Sciatic nerve (tissue), 2 donors: ENCODE data around the gene CSNK1G1. TPM values are rescaled to one million over a fixed set of nuclear protein-coding genes. Genes with fewer than 3 reads are reported as not detected.
A peak's percentile ranks its signal among the peaks of the same experiment; 100 is the strongest.
"Not testable (repeated sequence)": the region's sequence is repeated elsewhere in the genome, so short reads cannot be mapped to it uniquely, and the experiment has no call there.

Experiments
- ATAC-seq: fragments of 200-7000 bp; cut with Tn5 transposase; one replicate; pipeline ENCODE4 v1.9.1; 2020; ENCODE audit warnings: mild to moderate bottlenecking, moderate library complexity
- DNase-seq: peaks from one replicate; pipeline ENCODE4 v3.0.0-alpha.2; 2020; ENCODE audit warnings: low spot score
- intact Hi-C: fragments of 100-400 bp; cut with DNase I; formaldehyde crosslinking; loops from one replicate; pipeline ENCODE4 v1.14.2; 2022
- total RNA-seq: library from RNA; stranded (reverse); fragmentation: NEBNext Ultra II Directional; extraction: Animal tissue kit (Norgen Biotek cat#: 25700); gene quantifications from one replicate; pipeline ENCODE4 v1.2.1, GENCODE V29; 2021
- donor health status: DM: no; HTN: no; CAD: no.
- donor health status: DM: no; HTN: no; CAD: no.

CSNK1G1 gene
- 24.0 TPM for total RNA-seq

DNA sequence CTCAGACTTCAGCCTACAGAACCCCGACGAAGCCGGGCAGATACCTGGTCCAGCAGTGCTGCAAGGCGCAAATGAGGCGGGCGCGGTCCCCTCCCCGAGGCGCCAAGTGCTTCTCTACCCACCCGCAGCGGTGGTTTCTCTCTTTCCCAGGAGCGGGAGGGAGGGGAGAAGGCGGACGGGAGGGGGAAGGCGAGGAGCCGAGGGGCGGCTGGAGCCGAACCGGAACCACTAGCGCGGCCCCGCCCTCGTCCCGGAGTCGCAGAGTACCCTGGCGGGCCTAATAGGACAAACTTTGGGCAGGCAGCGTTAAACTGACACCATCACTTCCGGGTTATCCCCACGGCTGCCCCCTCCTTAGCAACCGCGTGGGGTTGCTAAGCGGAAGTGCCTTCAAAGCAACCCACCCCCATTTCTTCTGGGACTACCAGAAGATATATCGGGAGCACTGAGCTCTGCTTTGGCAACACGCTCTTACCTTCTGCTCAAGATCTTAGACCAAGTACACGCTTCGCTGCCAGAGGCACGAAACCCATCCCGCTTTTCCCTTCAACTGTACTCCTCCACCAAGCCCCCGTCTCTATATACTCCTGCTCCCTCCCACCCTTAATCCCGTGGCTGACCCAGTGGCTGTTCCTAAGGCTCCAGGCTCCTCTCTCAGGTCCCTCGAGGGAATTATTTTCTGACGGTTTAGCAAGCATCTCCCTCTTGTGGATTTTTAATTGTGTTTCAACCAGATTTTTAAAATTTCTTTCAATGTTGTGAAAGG lies at the start of gene CSNK1G1:
CSNK1G1 (minus strand) TSS at position 230 of the 766 bp plus-strand sequence. CDS start 55,674 bp downstream, outside the sequence.
- DNase-seq (peak; percentile 96), ATAC-seq (peak; percentile 100)
- intact Hi-C loops = no loop called here

- ATAC-seq (no peak), DNase-seq (no peak)
- intact Hi-C loops = no loop called here
These were observed 44.6 kb upstream of the CSNK1G1 start for GRCh38 chr15:64400583-64400982.

GRCh38 chr15:64398575-64398974 lies 42.6 kb upstream of the CSNK1G1 start:
- DNase-seq = no peak

GRCh38 chr15:64396789-64397188 lies 40.8 kb upstream of the CSNK1G1 start:
- no peak for ATAC-seq
- intact Hi-C loops = no loop called here
- no peak for DNase-seq

More at GRCh38 chr15:64398575-64398974, 42.6 kb upstream of the CSNK1G1 start:
- intact Hi-C loops = no loop called here
- no peak for ATAC-seq

DNA sequence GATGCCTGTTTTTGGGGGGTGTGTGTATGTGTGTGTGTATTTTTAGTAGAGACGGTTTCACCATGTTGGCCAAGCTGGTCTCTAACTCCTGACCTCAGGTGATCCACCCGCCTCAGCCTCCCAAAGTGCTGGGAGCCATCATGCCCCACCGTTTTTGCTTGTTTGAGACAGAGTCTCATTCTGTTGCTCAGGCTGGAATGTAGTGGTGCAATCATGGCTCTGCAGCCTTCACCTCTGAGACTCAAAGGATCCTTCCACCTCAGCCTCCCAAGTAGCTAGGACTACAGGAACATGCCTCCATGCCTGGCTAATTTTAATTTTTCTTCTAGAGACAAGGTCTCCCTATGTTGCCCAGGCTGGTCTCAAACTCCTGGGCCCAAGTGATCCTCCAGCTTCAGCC lies 36.5 kb upstream of the CSNK1G1 start:
- DNase-seq, intact Hi-C loops, ATAC-seq: not testable (repeated sequence)

GRCh38 chr15:64389036-64389435 lies 33.1 kb upstream of the CSNK1G1 start:
- ATAC-seq (no peak), DNase-seq (no peak)
- intact Hi-C loops = no loop called here

DNA sequence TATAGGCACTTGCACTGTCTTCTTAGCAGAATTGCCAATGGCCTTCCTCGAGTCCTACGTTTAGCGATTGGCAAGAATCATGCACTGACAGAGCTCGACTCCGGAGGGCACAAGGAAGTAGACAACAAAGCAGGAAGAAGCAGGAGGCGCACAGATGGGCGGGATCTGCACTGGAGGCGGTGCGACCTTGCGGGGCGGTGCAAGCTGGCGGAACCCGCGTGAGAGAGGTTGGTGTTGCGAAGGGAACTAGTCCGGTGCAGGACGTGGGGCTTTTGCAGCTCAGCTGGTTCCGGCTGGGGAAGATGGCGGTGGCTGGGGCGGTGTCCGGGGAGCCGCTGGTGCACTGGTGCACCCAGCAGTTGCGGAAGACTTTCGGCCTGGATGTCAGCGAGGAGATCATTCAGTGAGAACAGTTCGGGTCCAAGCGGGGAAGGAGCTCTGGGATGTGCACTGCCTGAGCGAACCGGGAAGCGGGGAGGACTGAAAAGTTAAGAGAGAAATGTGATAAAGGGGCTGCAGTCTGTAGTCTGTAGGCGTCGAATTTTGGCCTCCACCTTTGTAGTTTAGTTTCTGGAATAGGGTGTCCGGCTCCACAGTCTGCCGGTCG lies 31.7 kb upstream of the CSNK1G1 start, which contains the start of gene TRIP4:
TRIP4 (plus strand) TSS at position 275 of the 607 bp plus-strand sequence; CDS start at position 303, 28 bp downstream.
- peak; percentile 95 for DNase-seq
- peak; percentile 99 for ATAC-seq
- intact Hi-C loops = no loop called here

- intact Hi-C loops = no loop called here
- DNase-seq = no peak
- ATAC-seq = no peak
These were observed 30.3 kb upstream of the CSNK1G1 start for GRCh38 chr15:64386291-64386690.

GRCh38 chr15:64383760-64384159 lies 27.8 kb upstream of the CSNK1G1 start:
- ATAC-seq (no peak), DNase-seq (no peak)
- intact Hi-C loops = no loop called here

GRCh38 chr15:64381000-64381751 lies 25.2 kb upstream of the CSNK1G1 start, which contains the start of gene PCLAF:
Gene PCLAF, minus strand, starts transcription at chr15:64381441. Its CDS starts 70 bp downstream, at chr15:64381371.
- intact Hi-C loops = no loop called here

DNA sequence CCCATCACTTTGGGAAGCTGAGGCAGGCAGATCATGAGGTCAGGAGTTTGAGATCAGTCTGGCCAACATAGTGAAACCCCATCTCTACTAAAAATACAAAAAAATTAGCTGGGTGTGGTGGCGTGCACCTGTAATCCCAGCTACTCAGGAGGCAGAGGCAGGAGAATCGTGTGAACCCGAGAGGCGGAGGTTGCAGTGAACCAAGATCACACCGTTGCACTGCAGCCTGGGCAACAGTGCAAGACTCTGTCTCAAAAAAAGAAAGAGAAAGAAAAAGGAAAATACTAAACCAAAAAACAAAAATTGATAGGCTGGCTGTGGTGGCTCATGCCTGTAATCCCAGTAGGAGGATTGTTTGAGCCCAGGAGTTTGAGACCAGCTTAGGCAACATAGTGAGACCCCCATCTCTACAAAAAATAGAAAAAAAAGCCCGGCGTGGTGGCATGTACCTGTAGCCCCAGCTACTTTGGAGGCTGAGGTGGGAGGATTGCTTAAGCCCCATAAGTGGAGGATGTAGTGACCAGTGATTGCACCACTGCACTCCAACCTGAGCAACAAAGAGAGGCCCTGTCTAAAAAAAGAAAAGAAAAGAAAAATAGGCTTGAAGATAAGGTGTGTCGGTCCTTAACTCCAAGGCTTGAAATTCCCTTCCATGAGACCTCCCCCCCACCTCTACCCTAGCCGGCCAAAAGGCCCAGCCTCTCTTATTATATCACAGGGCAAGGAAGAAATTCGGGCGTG lies 24.3 kb upstream of the CSNK1G1 start:
- DNase-seq, intact Hi-C loops, ATAC-seq: not testable (repeated sequence)

More at GRCh38 chr15:64381000-64381751, 25.2 kb upstream of the CSNK1G1 start, which contains the start of gene PCLAF:
- peak; percentile 95 for DNase-seq
- ATAC-seq = peak; percentile 100

DNA sequence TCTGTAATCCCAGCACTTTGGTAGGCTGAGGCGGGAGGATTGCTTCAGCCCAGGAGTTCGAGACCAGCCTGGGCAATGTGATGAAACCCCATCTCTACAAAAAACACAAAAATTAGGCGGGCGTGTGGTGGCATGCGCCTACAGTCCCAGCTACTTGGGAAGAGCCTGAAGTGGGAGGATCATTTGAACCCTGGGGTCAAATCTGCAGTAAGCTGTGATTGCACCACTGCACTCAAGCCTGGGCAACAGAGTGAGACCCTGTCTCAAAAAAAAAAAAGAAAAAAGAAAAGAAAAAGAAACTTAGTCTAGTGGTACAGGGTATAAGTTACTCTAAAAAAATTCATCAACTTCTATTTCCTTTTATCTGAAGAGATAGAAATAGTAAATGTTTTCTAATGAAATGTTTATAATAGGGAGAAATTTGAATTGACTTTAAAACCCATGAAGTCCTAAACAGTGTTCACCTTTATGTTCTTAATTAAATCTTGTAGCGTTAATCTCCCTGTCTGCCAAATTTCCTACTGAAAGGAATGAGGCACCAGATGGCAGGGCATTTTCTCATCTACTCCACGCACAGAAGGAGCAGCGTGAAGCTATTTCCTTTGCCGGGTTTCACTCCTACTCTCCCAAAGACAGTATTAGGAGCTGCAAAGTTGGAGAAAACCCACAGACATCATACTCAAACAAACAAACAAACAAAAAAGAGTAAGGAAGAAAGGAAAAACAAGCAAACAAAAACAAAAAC lies 23.4 kb upstream of the CSNK1G1 start:
- no peak for ATAC-seq
- DNase-seq = no peak
- intact Hi-C loops = no loop called here

GRCh38 chr15:64373360-64373759 lies 17.4 kb upstream of the CSNK1G1 start:
- intact Hi-C loops = no loop called here

DNA sequence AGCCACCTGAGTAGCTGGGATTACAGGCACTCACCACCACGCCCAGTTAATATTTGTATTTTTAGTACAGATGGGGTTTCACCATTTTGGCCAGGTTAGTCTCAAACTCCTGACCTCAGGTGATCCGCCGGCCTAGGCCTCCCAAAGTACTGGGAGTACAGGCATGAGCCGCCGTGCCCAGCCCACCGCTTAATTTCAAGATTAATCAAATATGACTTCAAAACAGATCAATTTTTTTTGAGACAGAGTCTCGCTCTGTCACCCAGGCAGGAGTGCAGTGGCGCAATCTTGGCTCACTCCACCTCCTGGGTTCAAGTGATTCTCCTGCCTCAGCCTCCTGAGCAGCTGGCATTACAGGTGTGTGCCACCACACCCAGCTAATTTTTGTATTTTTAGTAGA lies 15.4 kb upstream of the CSNK1G1 start:
- ATAC-seq, intact Hi-C loops, DNase-seq: not testable (repeated sequence)

More at GRCh38 chr15:64373360-64373759, 17.4 kb upstream of the CSNK1G1 start:
- no peak for DNase-seq
- no peak for ATAC-seq

DNA sequence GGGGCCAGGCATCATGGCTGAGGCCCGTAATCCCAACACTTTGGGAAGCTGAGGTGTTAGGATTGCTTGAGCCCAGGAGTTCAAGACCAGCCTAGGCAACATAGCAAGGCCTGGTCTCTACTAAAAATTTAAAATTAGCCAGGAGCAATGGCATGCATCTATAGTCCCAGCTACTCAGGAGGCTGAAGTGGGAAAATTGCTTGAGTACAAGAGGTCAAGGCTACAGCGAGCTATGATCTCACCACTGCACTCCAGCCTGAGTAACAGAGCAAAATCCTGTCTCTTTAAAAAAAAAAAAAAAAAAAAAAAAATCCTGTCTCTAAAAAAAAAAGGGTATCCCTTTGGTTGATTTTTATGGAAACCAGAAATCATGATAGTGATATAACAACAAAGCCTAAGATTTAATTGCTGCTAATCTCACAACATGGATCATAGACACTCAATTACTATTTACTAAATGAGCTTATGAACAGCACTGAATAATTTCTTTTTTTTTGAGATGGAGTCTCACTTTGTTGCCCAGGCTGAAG lies 13.2 kb upstream of the CSNK1G1 start:
- DNase-seq = no peak
- ATAC-seq = no peak
- intact Hi-C loops = no loop called here

DNA sequence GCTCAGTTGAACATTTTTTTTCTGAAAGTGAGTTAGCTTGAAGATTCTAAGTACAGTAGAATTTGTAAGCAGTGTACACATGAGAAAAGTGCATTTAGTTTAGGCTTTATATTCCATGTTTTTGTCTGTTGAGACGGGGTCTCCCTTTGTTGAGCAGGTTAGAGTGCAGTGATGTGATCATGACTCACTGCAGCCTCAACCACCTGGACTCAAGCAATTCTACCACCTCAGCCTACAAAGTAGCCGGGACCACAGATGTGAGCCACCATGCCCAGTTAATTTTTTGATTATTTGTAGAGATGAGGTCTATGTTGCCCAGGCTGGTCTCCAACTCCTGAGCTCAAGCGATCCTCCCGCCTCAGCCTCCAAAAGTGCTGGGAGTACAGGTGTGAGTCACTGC lies 5.3 kb upstream of the CSNK1G1 start:
- ATAC-seq (no peak), DNase-seq (no peak)
- intact Hi-C loops = no loop called here

- ATAC-seq (no peak), DNase-seq (no peak)
- intact Hi-C loops = no loop called here
These were observed 702 bp upstream of the CSNK1G1 start for GRCh38 chr15:64356710-64357040.

DNA sequence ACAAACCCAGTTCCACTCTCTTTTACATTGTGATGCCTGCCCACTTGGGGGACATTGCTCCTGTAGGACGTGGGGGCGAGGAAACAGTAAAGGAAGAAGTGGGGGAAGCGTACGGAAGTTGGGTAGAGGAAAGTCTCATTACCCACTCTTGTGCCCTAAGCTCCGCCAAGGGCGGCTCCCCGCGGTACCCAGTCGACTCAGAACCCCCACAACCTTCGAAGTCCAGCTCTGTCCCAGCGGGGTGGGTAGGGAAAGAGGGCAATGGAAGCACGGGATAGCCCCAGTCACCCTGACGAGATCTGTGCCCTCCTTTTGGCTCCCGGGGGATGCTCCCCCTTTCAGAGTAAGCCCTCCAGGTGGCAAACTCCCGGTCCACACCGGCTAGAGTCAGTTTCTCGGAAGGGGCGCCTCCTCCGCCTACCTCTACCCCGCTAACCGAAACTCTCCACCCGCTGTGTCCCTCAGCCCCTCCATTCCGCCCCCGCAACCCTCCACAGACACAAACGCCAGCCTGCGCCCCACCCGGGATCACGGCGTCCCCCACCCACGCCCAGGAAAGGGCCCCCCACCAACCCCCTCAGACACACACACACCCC lies 527 bp downstream of the CSNK1G1 start:
- intact Hi-C loops = no loop called here
- no peak for DNase-seq
- peak; percentile 37 for ATAC-seq
